HUES6 (cell line): ENCODE data around the gene ATP8A1.

Source experiments
- H3K27ac ChIP-seq: 2 replicates; pipeline ENCODE4 v1.7.0; 2013; ENCODE audit warnings: low read depth, mild to moderate bottlenecking, low read length, inconsistent platforms
- H3K27me3 ChIP-seq: 2 replicates; pipeline ENCODE4 v1.6.1; 2013; ENCODE audit warnings: low read length; ENCODE audit not compliant: control insufficient read depth, insufficient read depth
- H3K36me3 ChIP-seq: 2 replicates; pipeline ENCODE4 v1.6.1; 2013; ENCODE audit warnings: low read length; ENCODE audit not compliant: control insufficient read depth, insufficient read depth
- H3K4me1 ChIP-seq: 2 replicates; pipeline ENCODE4 v1.6.1; 2013; ENCODE audit warnings: low read length; ENCODE audit not compliant: control insufficient read depth, insufficient read depth
- H3K4me3 ChIP-seq: 2 replicates; pipeline ENCODE4 v1.5.1; 2013; ENCODE audit warnings: low read depth, low read length
- H3K9ac ChIP-seq: one replicate; pipeline ENCODE4 v1.6.1; 2013; ENCODE audit warnings: mild to moderate bottlenecking, low read length
- H3K9me3 ChIP-seq: 2 replicates; pipeline ENCODE4 v1.6.1; 2013; ENCODE audit warnings: low read depth, low read length; ENCODE audit not compliant: control insufficient read depth, insufficient read depth

ATP8A1 gene

GRCh38 chr4:42649870-42650269 lies 7.0 kb downstream of the ATP8A1 start:
- H3K4me1 ChIP-seq = peaks cover 4% of the 10 kb centered on the region; the same call in 1 of the 2 replicates
- no peak overlapping the region for H3K9ac ChIP-seq
- H3K27me3 ChIP-seq = peaks cover 5% of the 10 kb centered on the region; the same call in 1 of the 2 replicates
- peaks cover 6% of the 10 kb centered on the region for H3K9me3 ChIP-seq
- no peaks in the 10 kb centered on the region for H3K36me3 ChIP-seq
- H3K27ac ChIP-seq = no peak overlapping the region
- H3K4me3 ChIP-seq = no peak overlapping the region

DNA sequence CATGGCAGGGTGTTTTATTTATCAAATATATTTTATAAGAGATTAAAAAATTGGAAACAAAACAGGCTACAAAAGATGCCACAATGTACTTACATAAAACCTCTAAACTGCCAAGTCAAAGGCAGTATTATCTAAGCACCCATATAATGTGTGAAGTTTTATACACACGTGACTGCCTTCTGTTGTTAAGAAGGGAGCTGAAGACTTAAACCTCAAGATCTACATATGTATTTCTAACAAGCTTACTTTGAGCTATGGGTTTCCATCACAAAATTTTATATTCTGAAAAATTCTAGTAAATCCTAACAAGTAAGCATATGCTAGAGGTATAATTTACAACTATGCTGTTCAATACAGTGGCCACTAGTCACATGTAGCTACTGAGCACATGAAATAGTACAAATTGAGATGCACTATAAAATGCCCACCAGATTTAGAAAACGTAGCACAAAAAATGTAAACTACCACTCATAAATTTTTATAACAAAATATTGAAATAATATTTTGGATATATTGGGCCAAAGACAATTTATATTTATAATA lies 9.8 kb downstream of the ATP8A1 start:
- Histone ChIP-seq H3K4me3 (no peak overlapping the region), H3K36me3 (no peaks in the 10 kb centered on the region), H3K27me3 (no peaks in the 10 kb centered on the region), H3K4me1 (peaks cover 5% of the 10 kb centered on the region; the same call in 1 of the 2 replicates), H3K27ac (no peak overlapping the region), H3K9me3 (peaks cover 6% of the 10 kb centered on the region), H3K9ac (no peak overlapping the region)

- H3K9me3 ChIP-seq = 0 out of 2 replicates have a peak, but pooled peaks cover under 1% of the 10 kb centered on the region
- H3K36me3 ChIP-seq = no peaks in the 10 kb centered on the region
- H3K4me1 ChIP-seq = peaks cover 5% of the 10 kb centered on the region; the same call in 1 of the 2 replicates
- H3K27ac ChIP-seq = no peak overlapping the region
- H3K27me3 ChIP-seq = no peaks in the 10 kb centered on the region
- H3K9ac ChIP-seq = no peak overlapping the region
- no peak overlapping the region for H3K4me3 ChIP-seq
Observed at GRCh38 chr4:42646013-42646784, 10.7 kb downstream of the ATP8A1 start.

DNA sequence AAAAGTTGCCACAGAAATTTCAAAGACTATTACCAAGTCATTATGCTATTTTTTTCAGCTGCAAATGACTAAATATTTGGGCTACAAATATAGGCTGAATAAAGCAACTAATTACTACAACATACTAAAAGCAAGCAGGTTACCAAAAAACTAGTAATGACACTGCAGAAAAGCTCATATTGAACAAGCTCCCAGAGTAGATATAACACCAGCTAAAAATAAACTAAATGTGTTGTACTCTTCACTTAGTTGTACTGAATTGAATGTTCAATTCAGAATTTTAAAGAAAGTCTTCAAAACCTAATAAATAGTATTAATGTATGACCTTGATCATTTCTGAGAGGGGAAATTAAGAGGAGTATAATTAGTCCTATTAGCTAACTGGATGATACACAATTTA lies 12.0 kb downstream of the ATP8A1 start:
- H3K9me3 ChIP-seq = no peaks in the 10 kb centered on the region
- H3K27me3 ChIP-seq = no peaks in the 10 kb centered on the region
- no peak overlapping the region for H3K4me3 ChIP-seq
- peaks cover 5% of the 10 kb centered on the region; the same call in 1 of the 2 replicates for H3K4me1 ChIP-seq
- H3K36me3 ChIP-seq = no peaks in the 10 kb centered on the region
- H3K27ac ChIP-seq = no peak overlapping the region
- no peak overlapping the region for H3K9ac ChIP-seq

DNA sequence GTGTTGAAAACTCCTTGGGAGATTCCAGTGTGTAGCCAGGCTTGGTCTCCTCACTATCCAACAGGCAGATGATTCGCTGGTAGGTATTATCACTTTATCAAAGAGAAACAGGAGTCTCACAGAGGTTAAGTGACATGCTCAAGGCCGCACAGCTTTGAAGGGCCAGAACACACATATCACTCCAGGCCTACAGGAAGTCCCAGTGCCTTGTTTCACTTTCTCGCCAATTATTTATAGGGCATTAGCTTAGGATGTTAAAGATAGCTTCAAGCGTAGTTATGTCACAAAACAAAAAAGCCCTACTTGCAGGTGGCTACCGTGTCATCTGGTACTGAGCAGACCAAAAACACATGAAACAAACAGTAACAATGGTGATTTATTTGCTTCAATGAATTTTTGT lies 13.2 kb downstream of the ATP8A1 start:
- Histone ChIP-seq H3K9me3 (no peaks in the 10 kb centered on the region), H3K9ac (no peak overlapping the region), H3K4me3 (no peak overlapping the region), H3K4me1 (peaks cover 5% of the 10 kb centered on the region; the same call in 1 of the 2 replicates), H3K27me3 (no peaks in the 10 kb centered on the region), H3K36me3 (no peaks in the 10 kb centered on the region), H3K27ac (no peak overlapping the region)

DNA sequence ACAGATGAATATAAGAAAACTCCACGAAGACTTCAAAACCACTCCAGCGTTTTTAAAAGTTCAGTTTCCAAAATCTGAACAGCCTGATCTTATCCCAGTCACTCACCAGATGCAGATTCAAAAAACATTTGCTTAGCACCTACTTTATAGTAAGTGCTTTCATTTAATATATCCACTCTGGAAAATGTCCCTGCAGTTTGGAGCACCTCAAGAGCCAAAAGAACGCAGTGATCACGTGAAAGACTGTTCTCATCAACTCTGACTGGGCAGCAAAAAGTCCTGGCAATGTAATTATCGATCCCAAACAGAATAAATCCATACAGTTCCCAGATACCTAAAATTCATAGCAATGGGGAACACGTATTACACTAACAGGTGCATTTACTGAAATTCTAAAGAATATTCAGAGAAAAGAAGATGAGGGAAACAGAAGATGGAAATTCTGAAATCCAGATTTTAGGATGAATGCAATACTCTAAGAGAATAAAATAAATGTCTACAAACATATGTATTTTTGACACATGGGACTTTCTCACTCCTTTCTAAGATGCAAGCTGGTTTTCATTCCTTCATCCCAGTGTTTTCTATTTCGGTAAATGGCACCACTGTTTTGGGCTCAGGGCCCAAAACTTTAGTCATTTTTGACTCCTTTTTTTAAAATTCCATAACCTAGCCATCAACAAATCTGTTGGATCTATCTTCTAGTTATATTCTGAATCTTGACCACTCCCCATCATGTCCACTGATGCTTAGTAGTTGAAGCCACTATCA lies 13.9 kb downstream of the ATP8A1 start:
- H3K27ac ChIP-seq = no peak overlapping the region
- H3K9ac ChIP-seq = no peak overlapping the region
- H3K36me3 ChIP-seq = no peaks in the 10 kb centered on the region
- no peaks in the 10 kb centered on the region for H3K9me3 ChIP-seq
- no peaks in the 10 kb centered on the region for H3K27me3 ChIP-seq
- H3K4me1 ChIP-seq = peaks cover 5% of the 10 kb centered on the region; the same call in 1 of the 2 replicates
- no peak overlapping the region for H3K4me3 ChIP-seq

- Histone ChIP-seq H3K4me3 (no peak overlapping the region), H3K36me3 (no peaks in the 10 kb centered on the region), H3K9me3 (no peaks in the 10 kb centered on the region), H3K4me1 (peaks cover 5% of the 10 kb centered on the region; the same call in 1 of the 2 replicates), H3K27me3 (no peaks in the 10 kb centered on the region), H3K9ac (no peak overlapping the region), H3K27ac (no peak overlapping the region)
Observed at GRCh38 chr4:42642101-42642797, 14.7 kb downstream of the ATP8A1 start.

DNA sequence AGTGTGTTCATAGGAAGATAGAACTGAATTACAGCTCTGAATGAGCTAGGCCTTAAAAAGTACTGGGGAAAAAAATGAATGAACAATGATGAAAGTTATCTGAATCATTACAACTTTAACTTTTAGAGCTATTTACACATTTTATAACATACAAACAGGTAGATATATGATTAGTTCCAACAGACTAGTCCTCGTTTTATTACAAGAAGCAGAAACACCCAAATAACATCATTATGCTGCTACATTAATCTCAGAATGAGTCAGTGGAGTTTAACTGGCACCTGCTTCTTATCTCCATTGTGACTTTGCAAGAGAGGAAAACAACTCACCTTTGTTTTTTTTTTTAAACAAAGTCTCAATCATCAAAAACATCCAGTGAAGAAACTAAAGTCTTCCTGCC lies 15.2 kb downstream of the ATP8A1 start:
- H3K9me3 ChIP-seq = no peaks in the 10 kb centered on the region
- H3K27me3 ChIP-seq = no peaks in the 10 kb centered on the region
- H3K9ac ChIP-seq = no peak overlapping the region
- H3K27ac ChIP-seq = no peak overlapping the region
- no peaks in the 10 kb centered on the region for H3K36me3 ChIP-seq
- peaks cover 5% of the 10 kb centered on the region; the same call in 1 of the 2 replicates for H3K4me1 ChIP-seq
- H3K4me3 ChIP-seq = no peak overlapping the region

DNA sequence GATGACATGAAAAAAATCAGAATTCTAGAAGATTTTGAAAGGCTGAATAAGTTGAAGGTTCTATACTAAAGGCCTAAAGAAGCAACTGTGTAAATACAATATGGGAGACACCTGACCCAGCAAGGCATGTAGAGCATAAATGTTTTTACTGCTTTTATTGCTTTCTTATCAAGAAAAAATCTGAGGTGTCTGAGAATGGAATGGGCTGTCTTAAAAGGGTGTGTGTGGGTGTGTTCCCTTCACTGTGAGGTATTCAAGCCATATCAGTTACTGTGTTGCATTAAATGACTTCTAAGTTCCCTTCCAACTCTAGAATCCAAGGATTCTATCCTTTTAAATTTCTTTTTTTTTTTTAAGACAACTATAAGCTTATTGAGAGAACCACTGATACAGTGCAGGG lies 15.7 kb downstream of the ATP8A1 start:
- Histone ChIP-seq H3K9ac (no peak overlapping the region), H3K4me1 (peaks cover 5% of the 10 kb centered on the region; the same call in 1 of the 2 replicates), H3K27ac (no peak overlapping the region)

DNA sequence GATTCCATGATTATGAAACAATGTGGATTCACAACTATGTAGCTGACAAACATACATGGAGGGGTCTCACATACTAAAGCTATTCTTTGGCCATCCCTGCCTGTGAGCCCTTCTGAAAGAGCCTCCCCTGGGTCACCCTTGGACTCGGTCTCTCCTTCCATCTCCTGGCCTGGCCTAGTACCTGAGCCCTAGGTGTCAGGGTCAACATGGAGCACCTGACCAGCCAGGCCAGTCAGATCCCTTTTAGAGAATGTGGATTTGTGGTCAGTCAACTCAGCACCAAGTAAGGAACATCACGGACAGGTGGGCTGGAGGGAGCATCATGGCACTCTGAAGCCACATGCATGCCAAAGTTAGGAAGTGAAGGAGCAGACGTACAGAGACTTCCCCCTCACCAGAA lies 16.3 kb downstream of the ATP8A1 start:
- Histone ChIP-seq H3K4me1 (peaks cover 5% of the 10 kb centered on the region; the same call in 1 of the 2 replicates), H3K4me3 (no peak overlapping the region), H3K27ac (no peak overlapping the region), H3K36me3 (no peaks in the 10 kb centered on the region), H3K9ac (no peak overlapping the region), H3K27me3 (no peaks in the 10 kb centered on the region), H3K9me3 (no peaks in the 10 kb centered on the region)

More for the DNA sequence above, 15.7 kb downstream of the ATP8A1 start:
- no peak overlapping the region for H3K4me3 ChIP-seq
- H3K27me3 ChIP-seq = no peaks in the 10 kb centered on the region
- H3K9me3 ChIP-seq = no peaks in the 10 kb centered on the region
- no peaks in the 10 kb centered on the region for H3K36me3 ChIP-seq
